GM20431 (cell line): ENCODE results near the gene DCLK3.

ENCODE experiments used
- in situ Hi-C: fragments of 300-500 bp; cut with MseI, MboI; formaldehyde crosslinking; loops from one replicate; pipeline ENCODE4 v1.15.0; 2020; ENCODE audit warnings: low sequenced_read_pairs; ENCODE audit not compliant: unreplicated experiment

Gene DCLK3

DNA sequence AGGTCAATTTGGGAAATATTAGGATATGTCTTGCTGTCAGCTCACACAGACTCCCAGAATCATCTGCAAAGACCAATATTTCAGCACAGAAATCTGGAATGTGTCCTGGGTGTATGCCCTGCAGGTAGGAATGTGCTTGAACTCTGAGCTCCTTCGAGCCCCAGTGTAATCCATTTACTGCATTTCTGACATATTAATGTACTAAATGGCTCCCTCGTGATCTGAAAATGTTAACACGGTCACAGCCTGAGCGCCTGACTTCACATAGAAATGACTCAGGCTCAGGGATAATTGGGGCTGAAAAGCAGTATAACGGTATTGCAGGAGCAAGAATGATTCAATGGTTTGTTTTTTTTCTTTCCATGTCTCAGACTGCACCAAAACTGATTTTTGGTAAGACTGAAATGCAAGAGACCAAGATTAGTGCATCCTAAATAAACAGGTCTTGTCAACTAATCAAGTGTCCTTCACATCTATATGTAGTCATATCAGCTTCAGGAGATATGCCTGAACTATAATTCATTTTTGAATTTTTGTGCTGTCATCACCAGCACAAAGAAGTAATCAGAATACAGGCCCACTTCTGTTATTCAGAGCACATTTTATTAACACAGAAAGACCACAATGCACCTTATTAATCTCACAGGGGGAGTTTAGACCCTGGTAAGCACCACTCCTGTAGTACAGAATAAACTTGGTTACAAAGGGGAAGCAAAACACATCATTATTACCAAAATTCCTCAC lies 49.8 kb downstream of the DCLK3 start:
- in situ Hi-C loops: loop anchor here (25.0 kb wide), 1 partner anchor 752 kb away; no protein-coding TSS in a partner anchor

DNA sequence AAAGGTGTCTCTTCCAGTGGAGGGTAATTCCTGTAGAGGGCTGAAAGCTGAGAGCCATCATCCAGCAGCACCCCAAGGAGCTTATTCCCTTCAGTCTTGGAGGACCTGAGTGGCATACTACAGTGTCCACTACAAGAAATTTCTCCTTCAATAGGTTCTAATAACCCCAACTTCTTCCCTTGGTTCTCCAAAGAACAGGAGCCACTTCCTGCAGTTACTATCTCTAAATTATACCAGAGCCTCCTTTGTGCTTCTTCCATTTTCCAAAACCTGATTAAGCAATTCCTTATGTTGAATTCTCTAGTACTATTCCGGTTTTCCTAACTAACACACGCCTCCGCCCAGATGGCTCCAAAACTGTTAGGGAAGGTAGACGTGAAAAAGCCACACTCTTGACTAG lies 50.4 kb downstream of the DCLK3 start:
- in situ Hi-C loops: loop anchor here (25.0 kb wide), 1 partner anchor 752 kb away; no protein-coding TSS in a partner anchor

DNA sequence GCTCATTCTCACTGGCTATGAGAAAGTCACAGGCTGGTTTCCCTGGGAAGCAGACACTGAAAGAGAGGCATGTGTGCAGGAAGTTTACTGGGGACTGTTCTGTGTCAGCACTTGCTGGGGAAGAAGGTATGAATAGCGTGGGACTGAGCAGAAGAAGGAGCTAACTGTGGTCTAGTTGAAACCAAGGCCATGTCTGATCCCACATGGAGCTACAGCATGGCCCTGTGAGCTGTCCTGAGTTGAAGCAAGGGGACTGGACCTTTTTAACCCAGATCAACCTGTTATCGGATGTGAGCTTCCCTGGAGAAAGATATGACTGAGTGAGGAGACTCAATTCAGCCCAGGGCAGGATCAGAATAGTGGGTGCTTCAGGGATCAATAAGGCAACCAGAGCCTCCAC lies 53.7 kb downstream of the DCLK3 start:
- in situ Hi-C loops: loop anchor here (25.0 kb wide), 1 partner anchor 748 kb away; no protein-coding TSS in a partner anchor

DNA sequence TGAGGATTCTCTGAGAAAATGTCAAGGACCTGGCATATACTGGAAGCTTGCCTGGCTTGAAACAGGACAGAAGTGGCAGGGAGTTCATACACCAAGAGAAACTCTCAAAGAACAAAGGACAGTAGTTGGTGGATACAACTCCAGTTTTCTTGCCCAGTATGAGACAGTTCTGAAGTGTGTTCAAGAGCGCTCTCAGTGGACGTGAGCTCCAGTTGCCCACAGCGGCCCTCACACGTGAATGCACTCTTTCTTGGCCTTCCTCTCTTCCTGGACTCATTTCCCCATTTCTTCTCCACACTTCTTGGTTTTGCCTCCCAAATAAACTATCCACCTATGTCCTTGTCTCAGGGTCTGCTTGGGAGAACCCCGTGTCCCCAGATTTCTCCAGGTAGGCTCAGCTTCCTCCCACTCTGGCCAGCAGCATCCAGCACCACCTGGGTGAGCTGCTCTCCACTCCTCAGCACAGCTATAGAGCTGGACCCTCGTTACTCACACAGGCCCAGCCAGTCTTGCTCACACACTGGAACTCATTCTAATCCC lies 54.5 kb downstream of the DCLK3 start:
- in situ Hi-C loops: loop anchor here (25.0 kb wide), 1 partner anchor 748 kb away; no protein-coding TSS in a partner anchor

DNA sequence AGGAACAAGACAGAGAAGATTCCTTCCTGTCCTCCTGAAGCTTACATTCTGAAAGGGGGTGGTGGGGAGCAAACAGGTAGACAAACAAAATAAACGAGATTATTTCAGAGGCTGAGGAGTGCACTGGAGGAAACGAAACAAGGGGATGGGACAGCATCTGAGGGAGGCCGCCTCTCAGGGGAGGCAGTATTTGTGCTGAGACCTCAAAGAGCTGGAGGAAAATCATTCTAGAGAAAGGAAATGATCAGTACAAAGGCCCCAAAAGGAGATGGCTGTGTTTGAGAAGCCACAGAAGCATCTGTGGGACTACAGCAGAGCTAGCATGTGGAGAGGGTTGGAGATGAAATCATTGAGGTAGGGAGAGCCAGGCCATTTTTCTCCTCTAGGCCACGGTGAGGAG lies 55.1 kb downstream of the DCLK3 start:
- in situ Hi-C loops: loop anchor here (25.0 kb wide), 1 partner anchor 747 kb away; no protein-coding TSS in a partner anchor

DNA sequence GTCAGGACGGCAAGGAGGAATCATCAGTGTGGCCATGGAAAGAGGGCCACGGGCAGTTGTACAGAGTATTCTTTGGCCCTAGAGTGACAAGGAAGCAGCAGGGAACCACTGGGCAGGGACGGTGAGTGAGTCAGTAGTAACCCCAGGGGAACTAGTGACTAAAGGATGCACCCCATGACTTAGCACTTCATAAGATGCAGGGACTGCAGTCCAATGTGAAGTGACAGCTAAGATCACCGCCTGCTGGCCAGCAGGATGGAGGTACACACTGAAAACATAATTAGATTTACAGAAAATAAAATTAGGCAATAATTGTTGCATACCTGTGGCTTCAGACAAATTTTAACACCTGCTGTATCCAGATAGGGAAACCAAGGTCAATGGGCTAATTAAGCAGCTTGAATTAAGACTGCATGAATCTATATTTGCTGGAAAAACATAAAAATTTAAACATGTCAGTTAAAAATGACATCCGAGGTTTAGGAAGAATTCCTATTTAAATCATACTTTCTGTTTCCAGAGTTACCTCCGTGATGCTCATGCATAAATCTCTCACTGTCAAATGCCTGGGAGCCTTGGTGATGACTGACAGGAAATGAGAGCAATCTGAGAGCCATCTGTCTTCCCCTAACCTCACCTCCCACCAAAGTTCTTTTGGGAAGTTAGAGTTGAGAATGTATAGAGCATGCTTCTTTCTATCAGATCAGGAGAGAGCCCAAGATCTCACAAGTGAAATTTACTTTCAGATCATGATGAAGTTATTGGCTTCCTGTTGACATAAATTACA lies 56.5 kb downstream of the DCLK3 start:
- in situ Hi-C loops: loop anchor here (25.0 kb wide), 1 partner anchor 746 kb away; no protein-coding TSS in a partner anchor

DNA sequence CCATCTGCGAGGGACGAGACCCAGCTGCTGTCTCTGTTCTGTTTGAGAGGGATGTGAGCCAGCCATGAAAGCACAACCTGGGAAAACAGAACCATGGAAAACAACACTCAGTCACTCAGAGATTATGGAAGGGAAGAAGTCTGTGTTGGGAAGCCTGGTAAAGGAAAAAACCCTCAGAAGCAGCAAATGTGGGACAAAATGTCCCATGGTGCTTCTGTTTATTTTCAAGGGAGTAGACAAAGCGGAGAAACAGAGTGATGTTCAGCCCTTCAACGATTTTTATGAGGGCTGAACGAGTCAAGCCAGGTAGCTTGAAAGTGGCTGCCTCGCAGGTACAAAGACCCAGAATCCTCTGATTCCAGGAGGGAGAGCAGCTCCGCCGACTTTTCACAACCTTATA lies 59.3 kb downstream of the DCLK3 start:
- in situ Hi-C loops: loop anchor here (25.0 kb wide), 1 partner anchor 743 kb away; no protein-coding TSS in a partner anchor

DNA sequence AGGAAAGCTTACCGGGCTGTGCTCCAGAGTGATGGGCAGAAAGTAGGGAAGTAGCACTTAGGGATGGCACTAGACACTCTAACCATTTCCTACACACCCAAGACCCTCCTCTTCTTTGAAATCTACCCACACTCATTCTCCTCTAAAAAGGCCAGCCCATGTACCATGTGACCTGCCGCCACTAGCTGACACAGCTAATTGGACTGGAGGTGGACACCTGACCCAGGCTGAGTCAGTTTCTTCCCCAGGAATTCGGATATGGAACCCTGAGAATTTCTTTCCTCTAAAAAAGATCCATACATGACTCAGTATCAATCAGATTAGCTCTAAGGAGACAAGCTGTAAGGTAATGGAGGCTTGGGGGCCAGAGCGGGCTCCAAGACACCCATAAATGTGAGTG lies 60.1 kb downstream of the DCLK3 start:
- in situ Hi-C loops: loop anchor here (25.0 kb wide), 1 partner anchor 742 kb away; no protein-coding TSS in a partner anchor

DNA sequence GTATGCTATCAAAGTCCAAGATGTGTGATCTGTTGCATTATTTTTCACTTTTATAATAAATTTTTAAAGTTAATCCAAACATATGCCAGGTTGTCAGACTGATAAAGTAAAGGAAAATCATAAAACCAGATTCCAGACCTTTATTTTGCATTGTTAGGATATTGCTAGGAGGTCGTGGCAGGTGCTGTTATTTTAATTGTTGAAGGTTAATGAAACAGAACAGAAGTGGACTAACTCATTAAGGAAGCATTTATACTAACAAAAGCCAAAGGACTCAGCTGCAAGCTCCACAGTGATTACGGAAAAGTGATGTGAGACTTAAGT lies 63.1 kb downstream of the DCLK3 start:
- in situ Hi-C loops: loop anchor here (25.0 kb wide), 1 partner anchor 739 kb away; no protein-coding TSS in a partner anchor

DNA sequence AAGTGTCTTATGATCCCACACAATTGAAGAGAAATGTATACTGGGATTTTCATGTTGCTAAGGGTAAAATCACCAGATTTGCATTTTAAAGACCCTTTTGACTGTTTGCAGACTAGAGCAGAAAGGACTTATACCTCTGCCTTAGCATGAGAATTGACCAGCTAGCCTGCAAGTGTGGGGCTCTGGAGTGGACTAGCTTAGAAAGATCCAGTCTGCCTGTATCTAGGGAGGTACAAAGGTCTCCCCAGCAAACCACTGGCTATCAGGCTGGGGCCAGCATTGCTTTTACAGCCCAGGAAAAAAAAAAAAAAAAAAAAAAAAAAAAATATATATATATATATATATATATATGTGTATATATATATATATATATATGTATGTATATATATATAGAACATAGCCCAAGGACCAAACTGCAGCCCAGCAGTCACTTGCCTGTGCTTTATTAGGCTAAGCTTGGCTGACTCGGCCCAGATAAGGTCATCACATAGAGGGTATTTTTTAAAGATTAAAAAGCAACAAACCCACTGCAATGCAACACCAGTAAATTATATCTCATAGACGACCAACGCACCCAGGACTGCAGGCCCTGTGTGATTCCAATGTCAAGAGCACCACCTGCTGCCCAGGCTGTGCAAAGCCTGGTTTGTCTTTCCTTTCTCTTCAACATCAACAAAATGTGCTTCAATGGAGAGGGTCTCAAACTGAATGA lies 63.7 kb downstream of the DCLK3 start:
- in situ Hi-C loops: loop anchor here (25.0 kb wide), 1 partner anchor 738 kb away; no protein-coding TSS in a partner anchor

DNA sequence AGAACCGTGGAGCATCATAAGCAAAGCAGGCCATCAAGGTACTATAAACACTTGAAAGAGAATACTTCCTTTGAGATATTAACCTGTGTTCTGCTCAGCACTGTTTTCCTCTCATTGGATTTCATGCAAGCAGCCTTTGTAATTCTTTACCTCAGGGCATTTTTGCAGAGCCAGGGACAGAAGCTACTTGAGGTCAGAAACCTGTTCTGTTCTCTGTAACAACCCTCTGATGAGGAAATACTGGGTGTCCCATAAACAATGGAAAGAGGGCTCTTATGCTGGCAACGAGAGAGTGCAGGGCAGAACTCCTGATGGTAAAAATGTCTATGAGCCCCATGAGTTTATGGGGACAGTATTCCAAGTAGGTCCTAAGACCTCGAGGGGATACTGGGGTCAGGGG lies 66.0 kb downstream of the DCLK3 start:
- in situ Hi-C loops: no loop called here

DNA sequence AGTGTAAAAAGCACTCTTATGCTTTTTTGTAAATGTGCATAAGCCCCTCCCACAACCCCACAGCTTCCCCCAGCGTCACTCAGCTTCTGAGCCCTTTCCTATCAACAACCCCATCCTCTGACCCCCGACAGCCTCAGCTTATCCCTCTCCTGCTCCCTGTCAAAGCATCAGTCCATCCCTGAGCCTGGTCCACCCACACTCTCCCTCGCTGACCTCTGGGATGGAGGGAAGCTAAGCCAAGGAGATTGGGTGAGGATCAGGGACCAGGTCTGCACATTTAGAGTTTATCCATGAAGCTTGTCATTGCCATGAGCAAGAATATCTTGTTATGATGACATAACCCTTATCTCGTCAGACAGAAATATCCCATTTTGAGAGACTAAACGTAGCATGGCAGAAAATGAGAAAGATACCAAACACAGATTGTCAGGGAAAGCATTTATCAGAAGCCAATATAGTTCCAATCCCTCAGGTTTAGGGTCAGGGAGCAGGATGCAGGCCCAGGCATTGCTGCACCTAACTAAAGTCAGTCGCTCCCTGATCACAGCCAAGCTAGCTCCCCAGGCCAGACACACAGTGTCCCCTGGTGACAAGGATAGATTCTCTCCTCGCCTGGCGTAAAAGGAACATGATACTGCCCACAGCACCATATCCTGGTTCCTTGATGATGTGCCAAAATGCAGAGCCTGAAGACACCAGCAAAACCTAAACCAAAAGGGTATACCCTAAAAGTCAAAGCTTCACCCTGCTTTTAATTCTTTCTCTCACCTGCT lies 66.9 kb downstream of the DCLK3 start:
- in situ Hi-C loops: no loop called here

DNA sequence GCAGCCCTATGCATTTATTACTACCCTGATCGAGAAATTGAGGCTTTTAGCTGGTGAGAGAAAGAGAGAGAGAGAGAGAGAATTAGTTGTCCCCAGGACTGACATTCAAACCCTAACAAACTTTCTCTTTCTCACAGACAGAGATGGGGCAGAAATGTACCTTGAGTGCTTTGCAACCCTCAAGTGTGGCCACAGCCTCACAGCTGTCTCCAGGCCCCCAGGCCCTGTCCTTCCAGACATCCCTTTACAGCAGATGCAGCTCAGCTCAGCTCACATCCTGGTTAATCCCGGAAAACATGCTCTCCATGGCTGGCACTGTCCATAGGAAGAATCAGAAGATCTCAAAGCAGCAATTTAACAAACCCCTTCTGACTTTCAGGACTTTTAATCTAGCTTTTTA lies 67.6 kb downstream of the DCLK3 start:
- in situ Hi-C loops: no loop called here

DNA sequence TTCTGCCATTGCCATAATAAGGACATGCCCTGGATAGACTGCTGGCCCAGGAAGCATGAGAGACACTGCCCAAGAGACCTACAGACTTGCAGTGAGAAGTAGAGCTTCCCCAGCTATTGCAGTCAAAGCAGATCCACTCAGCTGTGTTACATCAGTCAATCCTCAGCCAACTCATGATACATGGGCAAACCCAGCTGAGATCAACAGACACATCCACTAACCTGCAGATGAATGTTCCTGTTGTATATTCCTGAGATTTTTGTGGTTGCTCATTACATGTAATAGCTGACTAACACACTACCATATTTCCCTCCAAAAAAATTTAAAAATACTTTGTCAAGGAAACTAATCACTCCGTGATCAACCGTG lies 68.6 kb downstream of the DCLK3 start:
- in situ Hi-C loops: no loop called here

DNA sequence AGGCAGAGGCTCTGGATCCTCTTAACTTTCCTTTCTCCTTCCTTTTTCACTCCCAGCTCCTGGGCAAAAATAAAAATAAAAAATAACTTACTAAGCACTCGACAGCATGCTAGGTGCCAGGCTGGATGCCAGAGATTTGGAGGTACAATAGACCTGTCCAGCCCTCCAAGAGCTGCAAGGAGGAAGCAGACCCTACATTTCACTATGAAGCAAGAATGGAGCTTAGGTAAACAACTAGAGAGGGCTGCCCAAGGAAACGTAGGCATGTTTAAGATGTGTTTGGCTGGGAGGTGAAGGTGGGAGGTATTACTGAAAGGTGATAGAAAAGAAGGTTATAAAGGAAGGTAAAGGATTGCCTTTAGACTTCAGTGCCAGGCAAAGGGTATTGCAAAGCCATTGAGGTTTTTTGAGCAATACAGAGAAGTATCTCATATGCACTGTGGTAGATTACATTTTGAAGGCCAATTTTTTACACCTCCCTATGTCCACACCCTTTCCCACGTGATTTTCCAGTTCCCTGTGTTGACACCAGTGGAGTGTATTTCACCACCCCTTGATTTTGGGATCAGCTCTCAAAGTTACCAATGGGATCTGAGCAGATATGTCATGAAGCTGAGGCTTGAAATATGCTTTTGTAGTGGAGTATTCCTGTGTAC lies 69.1 kb downstream of the DCLK3 start:
- in situ Hi-C loops: no loop called here

DNA sequence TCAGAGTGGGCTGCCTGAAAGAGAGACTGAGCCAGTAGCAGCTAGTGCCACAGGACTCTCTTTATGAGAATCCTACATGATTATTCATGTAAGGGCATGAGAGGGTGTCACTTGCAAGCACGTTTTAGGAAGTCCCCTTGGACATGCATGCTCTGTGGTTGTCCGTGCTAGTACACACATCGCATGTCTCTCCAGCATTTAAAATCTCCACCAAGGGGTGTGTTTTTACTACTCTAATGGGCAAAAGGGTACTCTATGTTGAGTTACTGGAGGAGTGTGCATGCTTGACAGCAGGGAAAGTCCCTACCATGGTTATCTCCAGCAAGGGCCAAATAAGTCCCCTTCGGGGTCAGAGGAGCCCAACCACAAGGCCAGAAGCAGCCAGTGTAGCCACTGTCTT lies 70.7 kb downstream of the DCLK3 start:
- in situ Hi-C loops: no loop called here

DNA sequence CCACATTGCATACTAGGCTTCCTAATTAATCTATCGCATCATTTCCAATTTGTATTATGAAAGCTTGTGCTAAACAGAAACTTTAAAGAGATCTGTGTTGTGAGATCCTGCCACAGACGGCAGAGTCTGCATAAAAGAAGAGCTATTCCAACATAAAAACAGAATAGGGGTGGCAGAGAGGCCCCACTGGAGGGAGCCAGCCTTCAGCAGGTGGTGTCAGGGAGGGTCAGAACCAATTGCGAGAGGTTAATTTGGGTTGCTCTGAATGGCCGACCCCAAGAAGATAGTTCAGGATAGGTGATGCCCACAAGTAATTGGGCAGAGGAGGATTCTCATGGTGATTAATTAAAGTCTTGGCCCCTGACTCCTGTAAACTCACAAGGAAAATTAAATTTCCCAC lies 74.8 kb downstream of the DCLK3 start:
- in situ Hi-C loops: no loop called here

DNA sequence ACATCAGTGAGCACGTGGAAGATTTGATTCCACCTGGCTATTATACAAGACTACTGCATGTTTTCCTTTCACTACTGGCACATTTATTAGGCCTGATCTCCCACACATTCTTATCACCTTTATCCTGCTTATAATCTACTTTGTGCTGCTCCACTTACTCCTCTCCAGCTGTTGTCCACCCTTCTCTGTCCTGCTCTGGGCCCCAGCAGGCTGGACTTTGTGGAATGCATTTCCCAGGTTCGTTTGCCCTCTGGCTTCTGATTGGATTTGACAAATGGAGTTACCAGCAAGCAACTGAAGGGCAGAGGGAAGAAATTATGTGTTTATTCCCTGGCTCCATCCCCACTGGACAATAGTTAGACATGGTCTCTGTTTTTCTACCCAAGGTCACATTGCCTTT lies 75.5 kb downstream of the DCLK3 start:
- in situ Hi-C loops: no loop called here

DNA sequence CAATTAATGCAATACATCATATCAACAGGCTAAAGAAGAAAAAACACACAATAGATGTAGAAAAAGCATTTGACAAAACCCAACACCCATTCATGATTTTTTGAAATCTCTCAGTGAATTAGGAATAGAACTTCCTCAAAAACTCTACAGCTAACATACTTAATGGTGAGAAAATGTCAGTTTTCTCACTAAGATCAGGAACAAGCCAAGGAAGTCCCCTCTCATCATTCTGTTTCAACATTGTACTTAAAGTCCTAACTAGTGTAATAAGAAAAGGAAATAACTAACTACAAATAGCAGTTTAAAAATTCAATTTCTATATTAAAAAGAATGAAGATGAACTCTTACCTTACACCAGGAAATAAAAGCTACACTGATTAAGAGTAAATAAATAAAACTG lies 77.8 kb downstream of the DCLK3 start:
- in situ Hi-C loops: no loop called here
